GM15510 (cell line): Measurements from ENCODE around the gene TRAPPC11.

Source experiments
- POLR2A ChIP-seq: IDR thresholded peaks from 3 replicates; pipeline ENCODE4 v1.6.1; 2011; ENCODE audit warnings: borderline replicate concordance; ENCODE audit not compliant: insufficient read length; ENCODE audit errors: extremely low read depth

Gene TRAPPC11

GRCh38 chr4:183633476-183634400 is 25.4 kb upstream of the TRAPPC11 start:
- TF ChIP-seq POLR2A: no peak

- TF ChIP-seq POLR2A: no peak
Measured at GRCh38 chr4:183635321-183635720, 23.8 kb upstream of the TRAPPC11 start.

- no peak for TF ChIP-seq POLR2A
Measured at GRCh38 chr4:183635741-183636140, 23.4 kb upstream of the TRAPPC11 start.

- TF ChIP-seq POLR2A: no peak
Measured at GRCh38 chr4:183636503-183636902, 22.6 kb upstream of the TRAPPC11 start.

- no peak for TF ChIP-seq POLR2A
Measured at GRCh38 chr4:183636923-183637322, 22.2 kb upstream of the TRAPPC11 start.

GRCh38 chr4:183637461-183637860 is 21.6 kb upstream of the TRAPPC11 start:
- TF ChIP-seq POLR2A: no peak

- no peak for TF ChIP-seq POLR2A
Measured at GRCh38 chr4:183638436-183638835, 20.7 kb upstream of the TRAPPC11 start.

- no peak for TF ChIP-seq POLR2A
Measured at GRCh38 chr4:183639291-183639690, 19.8 kb upstream of the TRAPPC11 start.

- TF ChIP-seq POLR2A: no peak
Measured at GRCh38 chr4:183645326-183645725, 13.8 kb upstream of the TRAPPC11 start.

GRCh38 chr4:183657564-183657963 is 1.5 kb upstream of the TRAPPC11 start:
- TF ChIP-seq POLR2A: no peak

GRCh38 chr4:183658362-183659028 is 598 bp upstream of the TRAPPC11 start:
- no peak for TF ChIP-seq POLR2A

GRCh38 chr4:183659872-183660242 is 764 bp downstream of the TRAPPC11 start:
- TF ChIP-seq POLR2A: no peak

GRCh38 chr4:183666088-183666487 is 7.0 kb downstream of the TRAPPC11 start:
- TF ChIP-seq POLR2A: no peak

- no peak for TF ChIP-seq POLR2A
Measured at GRCh38 chr4:183670251-183670650, 11.2 kb downstream of the TRAPPC11 start.

- no peak for TF ChIP-seq POLR2A
Measured at GRCh38 chr4:183670960-183671555, 12.0 kb downstream of the TRAPPC11 start.
